GM23338 (cell line): ENCODE measurements around the gene RAB9A. TPM values are rescaled to one million over a fixed set of nuclear protein-coding genes. Genes with fewer than 3 reads are reported as not detected.

ENCODE experiments used
- ATAC-seq: fragments of 200-7000 bp; cut with Tn5 transposase; 3 replicates; pipeline ENCODE4 v1.9.1; 2020
- DNase-seq: peaks from one replicate; pipeline ENCODE4 v3.0.0-alpha.2; 2015; ENCODE audit warnings: low spot score
- H2AFZ ChIP-seq: fragments of 200-600 bp; sonication (generic); 2 replicates; pipeline ENCODE4 v1.8.0; 2016; ENCODE audit warnings: antibody characterized with exemption, mild to moderate bottlenecking, moderate library complexity
- H3F3A ChIP-seq: fragments of 200-600 bp; sonication (generic); replicated peaks from 2 replicates; pipeline ENCODE4 v1.8.0; 2017; ENCODE audit warnings: antibody characterized with exemption, mixed run types, low read depth
- H3K27ac ChIP-seq: fragments of 200-600 bp; sonication (generic); 2 replicates; pipeline ENCODE4 v1.6.1; 2016; ENCODE audit warnings: low read depth
- H3K27me3 ChIP-seq: fragments of 200-600 bp; sonication (generic); 2 replicates; pipeline ENCODE4 v1.8.0; 2016; ENCODE audit warnings: mild to moderate bottlenecking, mixed run types, moderate library complexity; ENCODE audit not compliant: insufficient read depth
- H3K36me3 ChIP-seq: fragments of 200-600 bp; sonication (generic); 2 replicates; pipeline ENCODE4 v1.8.0; 2016; ENCODE audit warnings: mild to moderate bottlenecking; ENCODE audit not compliant: insufficient read depth
- H3K4me1 ChIP-seq: fragments of 200-600 bp; sonication (generic); 2 replicates; pipeline ENCODE4 v1.8.0; 2016; ENCODE audit warnings: mild to moderate bottlenecking, moderate library complexity; ENCODE audit not compliant: insufficient read depth
- H3K4me2 ChIP-seq: fragments of 200-600 bp; sonication (generic); 2 replicates; pipeline ENCODE4 v1.7.1; 2017; ENCODE audit warnings: mixed run types
- H3K4me3 ChIP-seq: fragments of 200-600 bp; sonication (generic); 2 replicates; pipeline ENCODE4 v1.6.1; 2016; ENCODE audit warnings: mixed run types
- H3K79me2 ChIP-seq: fragments of 200-600 bp; sonication (generic); replicated peaks from 2 replicates; pipeline ENCODE4 v1.8.0; 2017; ENCODE audit warnings: mild to moderate bottlenecking; ENCODE audit not compliant: insufficient read depth
- H3K9me2 ChIP-seq: fragments of 200-600 bp; sonication (generic); 2 replicates; pipeline ENCODE4 v1.8.0; 2017; ENCODE audit not compliant: insufficient read depth
- H4K20me1 ChIP-seq: fragments of 200-600 bp; sonication (generic); replicated peaks from 2 replicates; pipeline ENCODE4 v1.8.0; 2017; ENCODE audit warnings: mild to moderate bottlenecking; ENCODE audit not compliant: insufficient read depth
- H3K27ac Mint-ChIP-seq: 2 replicates; pipeline ENCODE4 v1.8.0; 2020; ENCODE audit warnings: inconsistent platforms, mild to moderate bottlenecking, moderate library complexity, mixed read lengths
- H3K27me3 Mint-ChIP-seq: 3 replicates; pipeline ENCODE4 v1.8.0; 2022; ENCODE audit warnings: low read depth, mild to moderate bottlenecking, moderate library complexity, mixed read lengths, inconsistent platforms; ENCODE audit not compliant: insufficient read depth, poor library complexity
- H3K36me3 Mint-ChIP-seq: 3 replicates; pipeline ENCODE4 v1.8.0; 2021; ENCODE audit warnings: low read depth, mild to moderate bottlenecking, inconsistent platforms, moderate library complexity, mixed read lengths
- H3K4me1 Mint-ChIP-seq: 3 replicates; pipeline ENCODE4 v1.8.0; 2020; ENCODE audit warnings: mild to moderate bottlenecking, inconsistent platforms, mixed read lengths
- H3K4me3 Mint-ChIP-seq: 3 replicates; pipeline ENCODE4 v1.8.0; 2021; ENCODE audit warnings: moderate library complexity, mild to moderate bottlenecking, inconsistent platforms, mixed read lengths
- H3K9me3 Mint-ChIP-seq: 3 replicates; pipeline ENCODE4 v1.8.0; 2020; ENCODE audit warnings: moderate library complexity, mild to moderate bottlenecking, inconsistent platforms, mixed read lengths
- CREB1 ChIP-seq: fragments of 250-450 bp; sonication (Bioruptor Pico); IDR thresholded peaks from 2 replicates; pipeline ENCODE4 v1.5.0; 2020; ENCODE audit warnings: low read depth, mild to moderate bottlenecking, moderate library complexity
- EZH2 ChIP-seq: fragments of 200-600 bp; sonication (generic); IDR thresholded peaks from one replicate; pipeline ENCODE4 v1.8.0; 2017; ENCODE audit warnings: antibody characterized with exemption, mild to moderate bottlenecking, low read depth; ENCODE audit not compliant: unreplicated experiment
- EZH2phosphoT487 ChIP-seq: fragments of 200-600 bp; sonication (generic); IDR thresholded peaks from one replicate; pipeline ENCODE4 v1.8.1; 2018; ENCODE audit warnings: antibody characterized with exemption; ENCODE audit not compliant: unreplicated experiment
- JUNB ChIP-seq: IDR thresholded peaks from one replicate; pipeline ENCODE4 v1.6.1; 2016; ENCODE audit warnings: antibody characterized with exemption; ENCODE audit not compliant: unreplicated experiment
- NANOG ChIP-seq: IDR thresholded peaks from 2 replicates; pipeline ENCODE4 v1.6.1; 2016; ENCODE audit warnings: antibody characterized with exemption, borderline replicate concordance
- POLR2AphosphoS5 ChIP-seq: IDR thresholded peaks from 2 replicates; pipeline ENCODE4 v1.6.1; 2016; ENCODE audit warnings: antibody characterized with exemption, low read depth
- STAT1 ChIP-seq: IDR thresholded peaks from one replicate; pipeline ENCODE4 v1.6.1; 2016; ENCODE audit warnings: antibody characterized with exemption; ENCODE audit not compliant: unreplicated experiment
- ZNF114 ChIP-seq: fragments of 250-450 bp; sonication (Bioruptor Pico); IDR thresholded peaks from 2 replicates; pipeline ENCODE4 v1.5.0; 2020; ENCODE audit warnings: mild to moderate bottlenecking, moderate library complexity
- ZNF331 ChIP-seq: fragments of 250-450 bp; sonication (Bioruptor Pico); IDR thresholded peaks from 2 replicates; pipeline ENCODE4 v1.5.0; 2020; ENCODE audit warnings: low read depth, mild to moderate bottlenecking, moderate library complexity
- polyA plus RNA-seq: library from polyadenylated mRNA; unstranded; fragments of >200 nt; fragmentation: Nextera tagmentation; extraction: Ambion mirVana; gene quantifications from 2 replicates; pipeline ENCODE4 v1.2.1, GENCODE V29; 2016
- total RNA-seq: library from RNA; depleted of rRNA; stranded (reverse); fragments of >200 nt; shearing (Covaris generic); gene quantifications from 2 replicates; pipeline ENCODE4 v1.2.3, GENCODE V29; 2014
- TF ChIP-seq, protein P1 (sequence below): IDR thresholded peaks from 2 replicates; pipeline ENCODE4 v1.6.1; 2016; ENCODE audit warnings: antibody characterized with exemption
- TF ChIP-seq, protein P2 (sequence below): fragments of 250-450 bp; sonication (Bioruptor Pico); IDR thresholded peaks from 2 replicates; pipeline ENCODE4 v1.5.0; 2020; ENCODE audit warnings: mild to moderate bottlenecking, moderate library complexity
- TF ChIP-seq, protein P3 (sequence below): IDR thresholded peaks from one replicate; pipeline ENCODE4 v1.6.1; 2018; ENCODE audit warnings: antibody characterized with exemption; ENCODE audit not compliant: unreplicated experiment
- TF ChIP-seq, protein P4 (sequence below), 2 experiments: fragments of 200-600 bp in 1 of 2; sonication (generic) in 1 of 2; conservative IDR thresholded peaks; 2 replicates each; pipeline versions ENCODE4 v1.5.1 to v1.6.1; 2016 to 2017; ENCODE audit warnings: antibody characterized with exemption in 2 of 2, low read depth in 2 of 2, mild to moderate bottlenecking in 2 of 2, moderate library complexity in 1 of 2

The RAB9A gene
- total and polyA plus RNA-seq, 2 experiments from 2014 or later: 43.3 to 45.1 TPM

DNA sequence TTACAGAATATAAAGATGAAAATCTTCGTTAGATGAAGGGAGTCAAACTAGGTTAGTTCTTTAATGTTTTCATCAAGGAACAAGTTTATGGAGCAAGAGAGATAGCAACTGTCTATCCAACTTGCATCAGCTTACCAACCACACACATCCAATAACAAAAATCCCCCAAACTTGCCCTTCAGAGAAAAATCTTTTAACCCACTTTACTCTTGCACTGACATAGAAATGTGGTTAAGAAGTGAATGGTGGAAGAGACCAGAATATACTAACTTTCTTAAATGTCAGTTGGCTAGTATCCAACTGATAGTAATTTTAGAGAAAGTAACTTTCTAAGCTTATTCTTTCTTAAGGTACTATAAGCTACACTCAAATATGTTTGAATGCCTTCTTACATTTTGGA is 1.7 kb upstream of the RAB9A start:
- H3K27me3 Mint-ChIP-seq: peaks cover 2% of the 10 kb centered on the region

More for the DNA sequence above, 1.7 kb upstream of the RAB9A start:
- no peak overlapping the region for H3K4me3 Mint-ChIP-seq
- H2AFZ ChIP-seq: no peak overlapping the region
- TF ChIP-seq JUNB: no peak
- no peak for TF ChIP-seq NANOG
- TF ChIP-seq ZNF114 (CRISPR knock-in tag): no peak
- TF ChIP-seq, protein P1, sequence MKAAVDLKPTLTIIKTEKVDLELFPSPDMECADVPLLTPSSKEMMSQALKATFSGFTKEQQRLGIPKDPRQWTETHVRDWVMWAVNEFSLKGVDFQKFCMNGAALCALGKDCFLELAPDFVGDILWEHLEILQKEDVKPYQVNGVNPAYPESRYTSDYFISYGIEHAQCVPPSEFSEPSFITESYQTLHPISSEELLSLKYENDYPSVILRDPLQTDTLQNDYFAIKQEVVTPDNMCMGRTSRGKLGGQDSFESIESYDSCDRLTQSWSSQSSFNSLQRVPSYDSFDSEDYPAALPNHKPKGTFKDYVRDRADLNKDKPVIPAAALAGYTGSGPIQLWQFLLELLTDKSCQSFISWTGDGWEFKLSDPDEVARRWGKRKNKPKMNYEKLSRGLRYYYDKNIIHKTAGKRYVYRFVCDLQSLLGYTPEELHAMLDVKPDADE: no peak
- TF ChIP-seq, protein P2, sequence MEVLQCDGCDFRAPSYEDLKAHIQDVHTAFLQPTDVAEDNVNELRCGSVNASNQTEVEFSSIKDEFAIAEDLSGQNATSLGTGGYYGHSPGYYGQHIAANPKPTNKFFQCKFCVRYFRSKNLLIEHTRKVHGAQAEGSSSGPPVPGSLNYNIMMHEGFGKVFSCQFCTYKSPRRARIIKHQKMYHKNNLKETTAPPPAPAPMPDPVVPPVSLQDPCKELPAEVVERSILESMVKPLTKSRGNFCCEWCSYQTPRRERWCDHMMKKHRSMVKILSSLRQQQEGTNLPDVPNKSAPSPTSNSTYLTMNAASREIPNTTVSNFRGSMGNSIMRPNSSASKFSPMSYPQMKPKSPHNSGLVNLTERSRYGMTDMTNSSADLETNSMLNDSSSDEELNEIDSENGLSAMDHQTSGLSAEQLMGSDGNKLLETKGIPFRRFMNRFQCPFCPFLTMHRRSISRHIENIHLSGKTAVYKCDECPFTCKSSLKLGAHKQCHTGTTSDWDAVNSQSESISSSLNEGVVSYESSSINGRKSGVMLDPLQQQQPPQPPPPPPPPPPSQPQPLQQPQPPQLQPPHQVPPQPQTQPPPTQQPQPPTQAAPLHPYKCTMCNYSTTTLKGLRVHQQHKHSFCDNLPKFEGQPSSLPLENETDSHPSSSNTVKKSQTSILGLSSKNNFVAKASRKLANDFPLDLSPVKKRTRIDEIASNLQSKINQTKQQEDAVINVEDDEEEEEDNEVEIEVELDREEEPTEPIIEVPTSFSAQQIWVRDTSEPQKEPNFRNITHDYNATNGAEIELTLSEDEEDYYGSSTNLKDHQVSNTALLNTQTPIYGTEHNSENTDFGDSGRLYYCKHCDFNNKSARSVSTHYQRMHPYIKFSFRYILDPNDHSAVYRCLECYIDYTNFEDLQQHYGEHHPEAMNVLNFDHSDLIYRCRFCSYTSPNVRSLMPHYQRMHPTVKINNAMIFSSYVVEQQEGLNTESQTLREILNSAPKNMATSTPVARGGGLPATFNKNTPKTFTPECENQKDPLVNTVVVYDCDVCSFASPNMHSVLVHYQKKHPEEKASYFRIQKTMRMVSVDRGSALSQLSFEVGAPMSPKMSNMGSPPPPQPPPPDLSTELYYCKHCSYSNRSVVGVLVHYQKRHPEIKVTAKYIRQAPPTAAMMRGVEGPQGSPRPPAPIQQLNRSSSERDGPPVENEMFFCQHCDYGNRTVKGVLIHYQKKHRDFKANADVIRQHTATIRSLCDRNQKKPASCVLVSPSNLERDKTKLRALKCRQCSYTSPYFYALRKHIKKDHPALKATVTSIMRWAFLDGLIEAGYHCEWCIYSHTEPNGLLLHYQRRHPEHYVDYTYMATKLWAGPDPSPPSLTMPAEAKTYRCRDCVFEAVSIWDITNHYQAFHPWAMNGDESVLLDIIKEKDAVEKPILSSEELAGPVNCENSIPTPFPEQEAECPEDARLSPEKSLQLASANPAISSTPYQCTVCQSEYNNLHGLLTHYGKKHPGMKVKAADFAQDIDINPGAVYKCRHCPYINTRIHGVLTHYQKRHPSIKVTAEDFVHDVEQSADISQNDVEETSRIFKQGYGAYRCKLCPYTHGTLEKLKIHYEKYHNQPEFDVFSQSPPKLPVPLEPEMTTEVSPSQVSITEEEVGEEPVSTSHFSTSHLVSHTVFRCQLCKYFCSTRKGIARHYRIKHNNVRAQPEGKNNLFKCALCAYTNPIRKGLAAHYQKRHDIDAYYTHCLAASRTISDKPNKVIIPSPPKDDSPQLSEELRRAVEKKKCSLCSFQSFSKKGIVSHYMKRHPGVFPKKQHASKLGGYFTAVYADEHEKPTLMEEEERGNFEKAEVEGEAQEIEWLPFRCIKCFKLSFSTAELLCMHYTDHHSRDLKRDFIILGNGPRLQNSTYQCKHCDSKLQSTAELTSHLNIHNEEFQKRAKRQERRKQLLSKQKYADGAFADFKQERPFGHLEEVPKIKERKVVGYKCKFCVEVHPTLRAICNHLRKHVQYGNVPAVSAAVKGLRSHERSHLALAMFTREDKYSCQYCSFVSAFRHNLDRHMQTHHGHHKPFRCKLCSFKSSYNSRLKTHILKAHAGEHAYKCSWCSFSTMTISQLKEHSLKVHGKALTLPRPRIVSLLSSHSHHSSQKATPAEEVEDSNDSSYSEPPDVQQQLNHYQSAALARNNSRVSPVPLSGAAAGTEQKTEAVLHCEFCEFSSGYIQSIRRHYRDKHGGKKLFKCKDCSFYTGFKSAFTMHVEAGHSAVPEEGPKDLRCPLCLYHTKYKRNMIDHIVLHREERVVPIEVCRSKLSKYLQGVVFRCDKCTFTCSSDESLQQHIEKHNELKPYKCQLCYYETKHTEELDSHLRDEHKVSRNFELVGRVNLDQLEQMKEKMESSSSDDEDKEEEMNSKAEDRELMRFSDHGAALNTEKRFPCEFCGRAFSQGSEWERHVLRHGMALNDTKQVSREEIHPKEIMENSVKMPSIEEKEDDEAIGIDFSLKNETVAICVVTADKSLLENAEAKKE: no peak
- TF ChIP-seq EZH2phosphoT487: no peak
- no peak for TF ChIP-seq ZNF331 (CRISPR knock-in tag)
- no peak for TF ChIP-seq CREB1 (CRISPR knock-in tag)
- TF ChIP-seq, protein P3, sequence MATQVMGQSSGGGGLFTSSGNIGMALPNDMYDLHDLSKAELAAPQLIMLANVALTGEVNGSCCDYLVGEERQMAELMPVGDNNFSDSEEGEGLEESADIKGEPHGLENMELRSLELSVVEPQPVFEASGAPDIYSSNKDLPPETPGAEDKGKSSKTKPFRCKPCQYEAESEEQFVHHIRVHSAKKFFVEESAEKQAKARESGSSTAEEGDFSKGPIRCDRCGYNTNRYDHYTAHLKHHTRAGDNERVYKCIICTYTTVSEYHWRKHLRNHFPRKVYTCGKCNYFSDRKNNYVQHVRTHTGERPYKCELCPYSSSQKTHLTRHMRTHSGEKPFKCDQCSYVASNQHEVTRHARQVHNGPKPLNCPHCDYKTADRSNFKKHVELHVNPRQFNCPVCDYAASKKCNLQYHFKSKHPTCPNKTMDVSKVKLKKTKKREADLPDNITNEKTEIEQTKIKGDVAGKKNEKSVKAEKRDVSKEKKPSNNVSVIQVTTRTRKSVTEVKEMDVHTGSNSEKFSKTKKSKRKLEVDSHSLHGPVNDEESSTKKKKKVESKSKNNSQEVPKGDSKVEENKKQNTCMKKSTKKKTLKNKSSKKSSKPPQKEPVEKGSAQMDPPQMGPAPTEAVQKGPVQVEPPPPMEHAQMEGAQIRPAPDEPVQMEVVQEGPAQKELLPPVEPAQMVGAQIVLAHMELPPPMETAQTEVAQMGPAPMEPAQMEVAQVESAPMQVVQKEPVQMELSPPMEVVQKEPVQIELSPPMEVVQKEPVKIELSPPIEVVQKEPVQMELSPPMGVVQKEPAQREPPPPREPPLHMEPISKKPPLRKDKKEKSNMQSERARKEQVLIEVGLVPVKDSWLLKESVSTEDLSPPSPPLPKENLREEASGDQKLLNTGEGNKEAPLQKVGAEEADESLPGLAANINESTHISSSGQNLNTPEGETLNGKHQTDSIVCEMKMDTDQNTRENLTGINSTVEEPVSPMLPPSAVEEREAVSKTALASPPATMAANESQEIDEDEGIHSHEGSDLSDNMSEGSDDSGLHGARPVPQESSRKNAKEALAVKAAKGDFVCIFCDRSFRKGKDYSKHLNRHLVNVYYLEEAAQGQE: no peak
- TF ChIP-seq STAT1: no peak
- TF ChIP-seq, protein P4, sequence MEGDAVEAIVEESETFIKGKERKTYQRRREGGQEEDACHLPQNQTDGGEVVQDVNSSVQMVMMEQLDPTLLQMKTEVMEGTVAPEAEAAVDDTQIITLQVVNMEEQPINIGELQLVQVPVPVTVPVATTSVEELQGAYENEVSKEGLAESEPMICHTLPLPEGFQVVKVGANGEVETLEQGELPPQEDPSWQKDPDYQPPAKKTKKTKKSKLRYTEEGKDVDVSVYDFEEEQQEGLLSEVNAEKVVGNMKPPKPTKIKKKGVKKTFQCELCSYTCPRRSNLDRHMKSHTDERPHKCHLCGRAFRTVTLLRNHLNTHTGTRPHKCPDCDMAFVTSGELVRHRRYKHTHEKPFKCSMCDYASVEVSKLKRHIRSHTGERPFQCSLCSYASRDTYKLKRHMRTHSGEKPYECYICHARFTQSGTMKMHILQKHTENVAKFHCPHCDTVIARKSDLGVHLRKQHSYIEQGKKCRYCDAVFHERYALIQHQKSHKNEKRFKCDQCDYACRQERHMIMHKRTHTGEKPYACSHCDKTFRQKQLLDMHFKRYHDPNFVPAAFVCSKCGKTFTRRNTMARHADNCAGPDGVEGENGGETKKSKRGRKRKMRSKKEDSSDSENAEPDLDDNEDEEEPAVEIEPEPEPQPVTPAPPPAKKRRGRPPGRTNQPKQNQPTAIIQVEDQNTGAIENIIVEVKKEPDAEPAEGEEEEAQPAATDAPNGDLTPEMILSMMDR (conservative IDR thresholded peaks at IDR 0.05; ENCODE audit: low read depth in 2 of 2): no peak
- no peak for TF ChIP-seq POLR2AphosphoS5
- TF ChIP-seq EZH2: no peak
- peaks cover 29% of the 10 kb centered on the region for H3K79me2 ChIP-seq
- no peak overlapping the region for H3K27ac Mint-ChIP-seq
- no peaks in the 10 kb centered on the region for H3F3A ChIP-seq
- H3K9me2 ChIP-seq: no peaks in the 10 kb centered on the region
- H3K27ac ChIP-seq: no peak overlapping the region
- peaks cover 9% of the 10 kb centered on the region; the same call in 1 of the 2 replicates for H3K4me1 ChIP-seq
- no peak overlapping the region for H3K4me3 ChIP-seq
- H3K9me3 Mint-ChIP-seq: no peaks in the 10 kb centered on the region
- no peak overlapping the region for H3K4me2 ChIP-seq
- no peaks in the 10 kb centered on the region; the same call in 2 of the 3 replicates for H3K36me3 Mint-ChIP-seq
- no peaks in the 10 kb centered on the region for H3K36me3 ChIP-seq
- H4K20me1 ChIP-seq: peaks cover 3% of the 10 kb centered on the region; the same call in 1 of the 2 replicates
- ATAC-seq (no peak), DNase-seq (no peak)
- H3K27me3 ChIP-seq: peaks cover 10% of the 10 kb centered on the region; the same call in 1 of the 2 replicates
- peaks cover 13% of the 10 kb centered on the region for H3K4me1 Mint-ChIP-seq
